K562 (cell line): ENCODE measurements around the gene FIS1. TPM values are rescaled to one million over a fixed set of nuclear protein-coding genes. Genes with fewer than 3 reads are reported as not detected.

Experiments
- CBFA2T3 ChIP-seq: fragments of 450-650 bp; IDR thresholded peaks from 2 replicates; pipeline ENCODE4 v1.6.1; 2017
- CBX5 ChIP-seq: IDR thresholded peaks from 2 replicates; pipeline ENCODE4 v1.6.1; 2014; ENCODE audit warnings: low read depth, borderline replicate concordance
- CHD1 ChIP-seq: fragments of 200-600 bp; sonication (generic); IDR thresholded peaks from one replicate; pipeline ENCODE4 v1.6.1; 2012; ENCODE audit warnings: mild to moderate bottlenecking, moderate library complexity, low read length, inconsistent platforms
- EGR1 ChIP-seq: fragments of 450-650 bp; conservative IDR thresholded peaks from 2 replicates; pipeline ENCODE4 v1.6.1; 2017; ENCODE audit warnings: mild to moderate bottlenecking
- ELF2 ChIP-seq: fragments of 250-450 bp; sonication (Bioruptor Pico); IDR thresholded peaks from 2 replicates; pipeline ENCODE4 v1.5.0; 2021; ENCODE audit warnings: mild to moderate bottlenecking
- ETV5 ChIP-seq: sonication (generic); formaldehyde crosslinking; IDR thresholded peaks from 2 replicates; pipeline ENCODE4 v1.4.0; 2020; ENCODE audit warnings: low read depth, mild to moderate bottlenecking, missing genetic modification reagents
- FOXP1 ChIP-seq: sonication (generic); formaldehyde crosslinking; IDR thresholded peaks from 2 replicates; pipeline ENCODE4 v1.8.0; 2022; ENCODE audit warnings: mild to moderate bottlenecking, missing genetic modification reagents
- IFI16 ChIP-seq: fragments of 250-450 bp; sonication (Bioruptor Pico); IDR thresholded peaks from 2 replicates; pipeline ENCODE4 v2.1.2; 2022; ENCODE audit warnings: mild to moderate bottlenecking, inconsistent platforms
- MCM7 ChIP-seq, 2 experiments: fragments of 450-650 bp; IDR thresholded peaks; 2 replicates each; pipeline ENCODE4 v1.6.1; 2016 to 2018
- MEF2D ChIP-seq: conservative IDR thresholded peaks from 2 replicates; pipeline ENCODE4 v1.6.1; 2016; ENCODE audit warnings: low read depth, missing genetic modification characterization, missing compliant biosample characterization
- NBN ChIP-seq: fragments of 450-650 bp; IDR thresholded peaks from 2 replicates; pipeline ENCODE4 v1.6.1; 2016; ENCODE audit warnings: low read depth, mild to moderate bottlenecking
- NCOA2 ChIP-seq, 2 experiments: fragments of 450-650 bp; IDR thresholded peaks; 2 replicates each; pipeline ENCODE4 v1.6.1; 2018; ENCODE audit warnings: mild to moderate bottlenecking in 2 of 2, moderate library complexity in 1 of 2; ENCODE audit not compliant: partially characterized antibody in 2 of 2
- RBM15 ChIP-seq: fragments of 200-400 bp; formaldehyde crosslinking; IDR thresholded peaks from 2 replicates; pipeline ENCODE4 v1.6.1; 2018; ENCODE audit warnings: mild to moderate bottlenecking, low read length, moderate library complexity; ENCODE audit not compliant: insufficient read depth
- RFX7 ChIP-seq: fragments of 250-450 bp; sonication (Bioruptor Pico); IDR thresholded peaks from 2 replicates; pipeline ENCODE4 v1.5.1; 2021; ENCODE audit warnings: mild to moderate bottlenecking
- SMARCA4 ChIP-seq: fragments of 450-650 bp; IDR thresholded peaks from 2 replicates; pipeline ENCODE4 v1.6.1; 2016
- SMARCE1 ChIP-seq: fragments of 450-650 bp; IDR thresholded peaks from 2 replicates; pipeline ENCODE4 v1.7.1; 2016; ENCODE audit warnings: mild to moderate bottlenecking
- STAT5B ChIP-seq: fragments of 250-450 bp; sonication (Bioruptor Pico); IDR thresholded peaks from 2 replicates; pipeline ENCODE4 v1.8.0; 2021; ENCODE audit warnings: mild to moderate bottlenecking, inconsistent platforms
- ZBTB7A ChIP-seq: IDR thresholded peaks from 2 replicates; pipeline ENCODE4 v1.6.1; 2011; ENCODE audit warnings: low read depth, mild to moderate bottlenecking, low read length, moderate library complexity, borderline replicate concordance; ENCODE audit not compliant: control insufficient read depth
- ZC3H11A ChIP-seq: IDR thresholded peaks from 2 replicates; pipeline ENCODE4 v1.6.1; 2012; ENCODE audit warnings: low read depth, low read length, improper control_type of control experiment
- ZNF551 ChIP-seq: fragments of 250-450 bp; sonication (Bioruptor Pico); IDR thresholded peaks from 2 replicates; pipeline ENCODE4 v1.5.0; 2021; ENCODE audit warnings: mild to moderate bottlenecking, moderate library complexity
- polyA plus RNA-seq, 8 experiments: library from polyadenylated mRNA; depleted of rRNA in 4 of 8; stranded (reverse) in 5 of 8; unstranded in 3 of 8; fragments of >200 nt; fragmentation: Nextera tagmentation in 2 of 8; fragmentation: Illumina TruSeq in 1 of 8; extraction: Ambion mirVana in 2 of 8; extraction: Trizol in 1 of 8; gene quantifications; 2 replicates each; pipeline versions ENCODE4 v1.2.1 to v1.2.3, GENCODE V29; 2011 to 2014; ENCODE audit warnings: inconsistent platforms in 1 of 8, missing spikeins in 1 of 8
- total RNA-seq, 7 experiments: library from RNA; depleted of rRNA in 6 of 7; stranded (reverse); fragments of >200 nt in 6 of 7; fragmentation: Illumina TruSeq in 2 of 7; extraction: Trizol in 2 of 7; gene quantifications; 2 replicates each; pipeline versions ENCODE4 v1.2.1 to v1.2.3, GENCODE V29; 2011 to 2021; ENCODE audit warnings: low replicate concordance in 1 of 7
- TF ChIP-seq, protein P1 (sequence below): fragments of 450-650 bp; IDR thresholded peaks from 2 replicates; pipeline ENCODE4 v1.6.1; 2016; ENCODE audit warnings: missing biosample characterization, missing genetic modification characterization
- TF ChIP-seq, protein P2 (sequence below): sonication (generic); IDR thresholded peaks from 2 replicates; pipeline ENCODE4 v1.6.1; 2016
- TF ChIP-seq, protein P3 (sequence below): fragments of 450-650 bp; IDR thresholded peaks from 2 replicates; pipeline ENCODE4 v1.6.1; 2017; ENCODE audit warnings: antibody characterized with exemption
- TF ChIP-seq, protein P4 (sequence below): fragments of 250-450 bp; sonication (Bioruptor Pico); IDR thresholded peaks from 2 replicates; pipeline ENCODE4 v1.5.1; 2021; ENCODE audit warnings: mild to moderate bottlenecking

Gene FIS1
- total and polyA plus RNA-seq, 9 of the 15 experiments (the other 6 are each of a cell fraction or from before 2014, with no cell fraction given), result 86.0 to 257 (median 144) TPM

GRCh38 chr7:101240226-101241014, 4.5 kb downstream of the FIS1 start (continued):
- no peak for TF ChIP-seq ZNF551
- TF ChIP-seq FOXP1 (CRISPR knock-in tag), result no peak
- no peak for TF ChIP-seq CHD1
- peak; percentile 97 for TF ChIP-seq EGR1
- no peak for TF ChIP-seq ETV5 (CRISPR knock-in tag)
- TF ChIP-seq ELF2 (CRISPR knock-in tag), result no peak
- peak; percentile 66; the same call in 1 of the 2 replicates for TF ChIP-seq ZBTB7A
- no peak for TF ChIP-seq MEF2D (tag)
- TF ChIP-seq CBX5, result no peak
- TF ChIP-seq, protein P1, sequence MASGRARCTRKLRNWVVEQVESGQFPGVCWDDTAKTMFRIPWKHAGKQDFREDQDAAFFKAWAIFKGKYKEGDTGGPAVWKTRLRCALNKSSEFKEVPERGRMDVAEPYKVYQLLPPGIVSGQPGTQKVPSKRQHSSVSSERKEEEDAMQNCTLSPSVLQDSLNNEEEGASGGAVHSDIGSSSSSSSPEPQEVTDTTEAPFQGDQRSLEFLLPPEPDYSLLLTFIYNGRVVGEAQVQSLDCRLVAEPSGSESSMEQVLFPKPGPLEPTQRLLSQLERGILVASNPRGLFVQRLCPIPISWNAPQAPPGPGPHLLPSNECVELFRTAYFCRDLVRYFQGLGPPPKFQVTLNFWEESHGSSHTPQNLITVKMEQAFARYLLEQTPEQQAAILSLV (tag), result no peak
- TF ChIP-seq, protein P2, sequence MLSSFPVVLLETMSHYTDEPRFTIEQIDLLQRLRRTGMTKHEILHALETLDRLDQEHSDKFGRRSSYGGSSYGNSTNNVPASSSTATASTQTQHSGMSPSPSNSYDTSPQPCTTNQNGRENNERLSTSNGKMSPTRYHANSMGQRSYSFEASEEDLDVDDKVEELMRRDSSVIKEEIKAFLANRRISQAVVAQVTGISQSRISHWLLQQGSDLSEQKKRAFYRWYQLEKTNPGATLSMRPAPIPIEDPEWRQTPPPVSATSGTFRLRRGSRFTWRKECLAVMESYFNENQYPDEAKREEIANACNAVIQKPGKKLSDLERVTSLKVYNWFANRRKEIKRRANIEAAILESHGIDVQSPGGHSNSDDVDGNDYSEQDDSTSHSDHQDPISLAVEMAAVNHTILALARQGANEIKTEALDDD, result no peak
- TF ChIP-seq RFX7 (CRISPR knock-in tag), result no peak
- TF ChIP-seq CBFA2T3, result peak; percentile 63
- TF ChIP-seq NCOA2 (IDR thresholded peaks at IDR 0.05; ENCODE audit: partially characterized antibody in 2 of 2), result no peak
- no peak for TF ChIP-seq STAT5B (CRISPR knock-in tag)
- TF ChIP-seq NBN, result no peak; the same call in 1 of the 2 replicates
- peak; percentile 63; the same call in 1 of the 2 replicates for TF ChIP-seq SMARCE1
- TF ChIP-seq, protein P3, sequence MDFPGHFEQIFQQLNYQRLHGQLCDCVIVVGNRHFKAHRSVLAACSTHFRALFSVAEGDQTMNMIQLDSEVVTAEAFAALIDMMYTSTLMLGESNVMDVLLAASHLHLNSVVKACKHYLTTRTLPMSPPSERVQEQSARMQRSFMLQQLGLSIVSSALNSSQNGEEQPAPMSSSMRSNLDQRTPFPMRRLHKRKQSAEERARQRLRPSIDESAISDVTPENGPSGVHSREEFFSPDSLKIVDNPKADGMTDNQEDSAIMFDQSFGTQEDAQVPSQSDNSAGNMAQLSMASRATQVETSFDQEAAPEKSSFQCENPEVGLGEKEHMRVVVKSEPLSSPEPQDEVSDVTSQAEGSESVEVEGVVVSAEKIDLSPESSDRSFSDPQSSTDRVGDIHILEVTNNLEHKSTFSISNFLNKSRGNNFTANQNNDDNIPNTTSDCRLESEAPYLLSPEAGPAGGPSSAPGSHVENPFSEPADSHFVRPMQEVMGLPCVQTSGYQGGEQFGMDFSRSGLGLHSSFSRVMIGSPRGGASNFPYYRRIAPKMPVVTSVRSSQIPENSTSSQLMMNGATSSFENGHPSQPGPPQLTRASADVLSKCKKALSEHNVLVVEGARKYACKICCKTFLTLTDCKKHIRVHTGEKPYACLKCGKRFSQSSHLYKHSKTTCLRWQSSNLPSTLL, result no peak
- TF ChIP-seq, protein P4, sequence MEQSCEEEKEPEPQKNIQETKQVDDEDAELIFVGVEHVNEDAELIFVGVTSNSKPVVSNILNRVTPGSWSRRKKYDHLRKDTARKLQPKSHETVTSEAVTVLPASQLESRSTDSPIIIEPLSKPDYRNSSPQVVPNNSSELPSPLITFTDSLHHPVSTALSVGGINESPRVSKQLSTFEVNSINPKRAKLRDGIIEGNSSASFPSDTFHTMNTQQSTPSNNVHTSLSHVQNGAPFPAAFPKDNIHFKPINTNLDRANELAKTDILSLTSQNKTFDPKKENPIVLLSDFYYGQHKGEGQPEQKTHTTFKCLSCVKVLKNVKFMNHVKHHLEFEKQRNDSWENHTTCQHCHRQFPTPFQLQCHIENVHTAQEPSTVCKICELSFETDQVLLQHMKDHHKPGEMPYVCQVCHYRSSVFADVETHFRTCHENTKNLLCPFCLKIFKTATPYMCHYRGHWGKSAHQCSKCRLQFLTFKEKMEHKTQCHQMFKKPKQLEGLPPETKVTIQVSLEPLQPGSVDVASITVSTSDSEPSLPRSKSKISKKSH, result no peak
- TF ChIP-seq RBM15, result no peak
- no peak for TF ChIP-seq ZC3H11A
- no peak for TF ChIP-seq IFI16 (CRISPR knock-in tag)
- TF ChIP-seq SMARCA4, result peak; percentile 50
- no peak for TF ChIP-seq MCM7 (IDR thresholded peaks at IDR 0.05)
